ENCODE measurements around the gene TRPC4AP.

TRPC4AP gene

GRCh38 chr20:35013421-35014411, 78.9 kb downstream of the TRPC4AP start:
- DNase-seq = no peak

GRCh38 chr20:35012227-35013069, 80.2 kb downstream of the TRPC4AP start:
- no peak for DNase-seq

- no peak for DNase-seq
Observed at GRCh38 chr20:35011589-35012226, 80.9 kb downstream of the TRPC4AP start.

GRCh38 chr20:35010405-35011192, 82.0 kb downstream of the TRPC4AP start:
- no peak for DNase-seq

GRCh38 chr20:35009665-35010328, 82.8 kb downstream of the TRPC4AP start:
- no peak for DNase-seq

GRCh38 chr20:35008411-35009342, 83.9 kb downstream of the TRPC4AP start:
- no peak for DNase-seq

- DNase-seq = no peak
Observed at GRCh38 chr20:35007891-35008290, 84.7 kb downstream of the TRPC4AP start.

GRCh38 chr20:35007413-35007812, 85.2 kb downstream of the TRPC4AP start:
- DNase-seq = no peak

GRCh38 chr20:35006531-35006971, 86.1 kb downstream of the TRPC4AP start:
- no peak for DNase-seq

GRCh38 chr20:35006009-35006408, 86.6 kb downstream of the TRPC4AP start:
- DNase-seq = no peak

- no peak for DNase-seq
Observed at GRCh38 chr20:35005463-35005961, 87.1 kb downstream of the TRPC4AP start.

GRCh38 chr20:35004749-35005462, 87.7 kb downstream of the TRPC4AP start:
- no peak for DNase-seq

- no peak for DNase-seq
Observed at GRCh38 chr20:35004051-35004725, 88.4 kb downstream of the TRPC4AP start.

GRCh38 chr20:35003211-35004031, 89.2 kb downstream of the TRPC4AP start:
- DNase-seq = no peak

GRCh38 chr20:35002426-35003210, 90.0 kb downstream of the TRPC4AP start:
- no peak for DNase-seq

- DNase-seq = no peak
Observed at GRCh38 chr20:35001596-35002362, 90.8 kb downstream of the TRPC4AP start.
